ENCODE measurements around the gene PRDM2.

DNA sequence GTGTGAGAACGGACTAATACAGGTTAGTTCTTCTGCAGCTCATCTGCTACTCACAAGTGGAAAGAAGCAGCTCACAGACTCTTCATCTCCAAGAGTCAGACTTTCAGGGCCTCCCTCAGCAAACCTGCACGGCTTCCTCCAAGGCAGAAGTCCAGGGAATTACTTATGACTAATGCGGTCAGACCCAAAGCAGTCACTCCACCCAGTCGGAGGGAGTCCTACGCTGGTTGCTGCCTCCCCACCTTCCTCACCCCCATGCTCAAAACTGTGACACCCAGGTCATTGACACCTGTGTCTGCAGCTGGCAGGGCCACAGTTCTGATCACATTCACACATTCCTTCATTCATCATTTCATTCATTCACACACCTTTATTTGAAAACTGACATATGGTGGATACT, 38.4 kb upstream of the PRDM2 start:
- TF ChIP-seq, protein P1, sequence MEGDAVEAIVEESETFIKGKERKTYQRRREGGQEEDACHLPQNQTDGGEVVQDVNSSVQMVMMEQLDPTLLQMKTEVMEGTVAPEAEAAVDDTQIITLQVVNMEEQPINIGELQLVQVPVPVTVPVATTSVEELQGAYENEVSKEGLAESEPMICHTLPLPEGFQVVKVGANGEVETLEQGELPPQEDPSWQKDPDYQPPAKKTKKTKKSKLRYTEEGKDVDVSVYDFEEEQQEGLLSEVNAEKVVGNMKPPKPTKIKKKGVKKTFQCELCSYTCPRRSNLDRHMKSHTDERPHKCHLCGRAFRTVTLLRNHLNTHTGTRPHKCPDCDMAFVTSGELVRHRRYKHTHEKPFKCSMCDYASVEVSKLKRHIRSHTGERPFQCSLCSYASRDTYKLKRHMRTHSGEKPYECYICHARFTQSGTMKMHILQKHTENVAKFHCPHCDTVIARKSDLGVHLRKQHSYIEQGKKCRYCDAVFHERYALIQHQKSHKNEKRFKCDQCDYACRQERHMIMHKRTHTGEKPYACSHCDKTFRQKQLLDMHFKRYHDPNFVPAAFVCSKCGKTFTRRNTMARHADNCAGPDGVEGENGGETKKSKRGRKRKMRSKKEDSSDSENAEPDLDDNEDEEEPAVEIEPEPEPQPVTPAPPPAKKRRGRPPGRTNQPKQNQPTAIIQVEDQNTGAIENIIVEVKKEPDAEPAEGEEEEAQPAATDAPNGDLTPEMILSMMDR (IDR thresholded peaks at IDR 0.05), result no peak
- TF ChIP-seq POLR2A (IDR thresholded peaks at IDR 0.05) (no peak), EP300 (IDR thresholded peaks at IDR 0.05) (no peak)

All from ovary (tissue), 3 donors.